Right lobe of liver (tissue), 6 donors: ENCODE measurements around the gene SEMA4B. TPM values are rescaled to one million over a fixed set of nuclear protein-coding genes. Genes with fewer than 3 reads are reported as not detected.

Source experiments
- ATAC-seq, 4 donors: fragments of 200-7000 bp; cut with Tn5 transposase; one replicate each; pipeline ENCODE4 v1.9.1; 2020; ENCODE audit warnings: mild to moderate bottlenecking in 4 of 4, moderate library complexity in 4 of 4
- DNase-seq, 3 donors: peaks; one replicate each; pipeline ENCODE4 v3.0.0-alpha.2; 2020
- H3K27ac ChIP-seq, 3 donors: fragments of 200-600 bp; one replicate each; pipeline ENCODE4 v1.8.0; 2022
- H3K27me3 ChIP-seq, 2 donors: fragments of 200-600 bp; one replicate each; pipeline ENCODE4 v1.8.0; 2022
- H3K36me3 ChIP-seq, 4 donors: fragments of 200-600 bp; sonication (generic) in 1 of 4; one replicate each; pipeline versions ENCODE4 v1.5.1 to v1.8.0; 2017 to 2022; ENCODE audit warnings: control low read depth in 1 of 4
- H3K4me1 ChIP-seq, 4 donors: fragments of 200-600 bp; sonication (generic) in 1 of 4; one replicate each; pipeline versions ENCODE4 v1.5.1 to v1.8.0; 2017 to 2022; ENCODE audit warnings: control low read depth in 1 of 4
- H3K4me3 ChIP-seq, 3 donors: fragments of 200-600 bp; one replicate each; pipeline ENCODE4 v1.8.0; 2022
- H3K9me3 ChIP-seq, 4 donors: fragments of 200-600 bp; sonication (generic) in 1 of 4; one replicate each; pipeline versions ENCODE4 v1.5.1 to v1.8.0; 2017 to 2022; ENCODE audit warnings: control low read depth in 1 of 4
- POLR2A ChIP-seq: fragments of 450-650 bp; IDR thresholded peaks from one replicate; pipeline ENCODE4 v1.6.1; 2017; ENCODE audit warnings: antibody characterized with exemption, mild to moderate bottlenecking
- WGBS: methylation state at CpG from one replicate; pipeline ENCODE4 v1.1.6; 2018; ENCODE audit warnings: low coverage, low lambda C conversion rate; ENCODE audit not compliant: insufficient coverage; ENCODE audit errors: missing lambda C conversion rate; 5-methylcytosine and 5-hydroxymethylcytosine counted together
- intact Hi-C, 2 donors: fragments of 100-400 bp; cut with DNase I; formaldehyde crosslinking; loops; one replicate each; pipeline versions ENCODE4 v1.11.2 to v1.14.1; 2022
- total RNA-seq, 6 experiments: library from RNA; depleted of rRNA in 2 of 6; stranded (reverse); fragments of >200 nt in 2 of 6; fragmentation: NEBNext Ultra II Directional in 3 of 6; extraction: Animal tissue kit (Norgen Biotek cat#: 25700) in 3 of 6; gene quantifications; one replicate each; pipeline versions ENCODE4 v1.1.0 to v1.2.4, GENCODE V29; 2016 to 2023
- TF ChIP-seq, protein P1 (sequence below), 4 donors: fragments of 200-600 bp in 3 of 4; fragments of 450-650 bp in 1 of 4; IDR thresholded peaks; one replicate each; pipeline versions ENCODE4 v1.5.1 to v1.8.0; 2016 to 2022; ENCODE audit warnings: antibody characterized with exemption in 4 of 4, mild to moderate bottlenecking in 2 of 4
- donor health status: DM: no; HTN: yes; CAD: no.
- donor health status: DM: no; HTN: no; CAD: no.
- donor health status: DM: no; HTN: no; CAD: no.
- donor health status: DM: no; HTN: yes; CAD: no.
- donor health status: DM: no; HTN: yes; CAD: no.

Gene SEMA4B
- total RNA-seq, 6 experiments from 2014 or later: 17.1 to 67.7 (median 20.3) TPM

- Histone ChIP-seq H3K36me3 (peaks cover 0 to 9% (median 2%) of the 10 kb centered on the region in 4 donors), H3K4me3 (no peak overlapping the region), H3K27ac (no peak overlapping the region), H3K9me3 (no peaks in the 10 kb centered on the region), H3K4me1 (no peaks in the 10 kb centered on the region), H3K27me3 (no peaks in the 10 kb centered on the region)
- TF ChIP-seq, protein P1, sequence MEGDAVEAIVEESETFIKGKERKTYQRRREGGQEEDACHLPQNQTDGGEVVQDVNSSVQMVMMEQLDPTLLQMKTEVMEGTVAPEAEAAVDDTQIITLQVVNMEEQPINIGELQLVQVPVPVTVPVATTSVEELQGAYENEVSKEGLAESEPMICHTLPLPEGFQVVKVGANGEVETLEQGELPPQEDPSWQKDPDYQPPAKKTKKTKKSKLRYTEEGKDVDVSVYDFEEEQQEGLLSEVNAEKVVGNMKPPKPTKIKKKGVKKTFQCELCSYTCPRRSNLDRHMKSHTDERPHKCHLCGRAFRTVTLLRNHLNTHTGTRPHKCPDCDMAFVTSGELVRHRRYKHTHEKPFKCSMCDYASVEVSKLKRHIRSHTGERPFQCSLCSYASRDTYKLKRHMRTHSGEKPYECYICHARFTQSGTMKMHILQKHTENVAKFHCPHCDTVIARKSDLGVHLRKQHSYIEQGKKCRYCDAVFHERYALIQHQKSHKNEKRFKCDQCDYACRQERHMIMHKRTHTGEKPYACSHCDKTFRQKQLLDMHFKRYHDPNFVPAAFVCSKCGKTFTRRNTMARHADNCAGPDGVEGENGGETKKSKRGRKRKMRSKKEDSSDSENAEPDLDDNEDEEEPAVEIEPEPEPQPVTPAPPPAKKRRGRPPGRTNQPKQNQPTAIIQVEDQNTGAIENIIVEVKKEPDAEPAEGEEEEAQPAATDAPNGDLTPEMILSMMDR (IDR thresholded peaks at IDR 0.05): no peak
- TF ChIP-seq POLR2A: no peak
- DNase-seq (no peak), ATAC-seq (no peak)
- WGBS: 89% methylated on average over 7 of the region's 10 CpGs
- intact Hi-C loops: no loop called here
Measured at GRCh38 chr15:90243943-90244639, 43.0 kb downstream of the SEMA4B start.

- intact Hi-C loops: no loop called here
- DNase-seq: no peak
- ATAC-seq: no peak
- H3K4me3 ChIP-seq: peak overlapping the region in 2 of 3 donors; percentile 55 to 58
- peaks cover 0 to 4% (median 0%) of the 10 kb centered on the region in 4 donors for H3K4me1 ChIP-seq
- 30% methylated on average over 3 of the region's 6 CpGs for WGBS
- TF ChIP-seq, protein P1 (IDR thresholded peaks at IDR 0.05): no peak
- no peak for TF ChIP-seq POLR2A
- H3K36me3 ChIP-seq: no peaks in the 10 kb centered on the region
- H3K27ac ChIP-seq: no peak overlapping the region
- H3K27me3 ChIP-seq: no peaks in the 10 kb centered on the region
- H3K9me3 ChIP-seq: no peaks in the 10 kb centered on the region
Measured at GRCh38 chr15:90248789-90249202, 47.7 kb downstream of the SEMA4B start.

- Histone ChIP-seq H3K27ac (no peak within 1 kb of the TSS), H3K36me3 (no peaks in the 10 kb centered on the region), H3K4me1 (peaks cover 0 to 4% (median 0%) of the 10 kb centered on the region in 4 donors), H3K9me3 (no peaks in the 10 kb centered on the region), H3K4me3 (peak within 1 kb of the TSS; percentile 46 to 58 (median 55)), H3K27me3 (no peaks in the 10 kb centered on the region)
- peak; percentile 44 for TF ChIP-seq POLR2A
- TF ChIP-seq, protein P1 (IDR thresholded peaks at IDR 0.05): no peak
- DNase-seq (peak; percentile 97 to 99 (median 99)), ATAC-seq (peak; percentile 98 to 100 (median 99))
- intact Hi-C loops: no loop called here
- 8% methylated on average over 12 of the region's 44 CpGs for WGBS
Measured at GRCh38 chr15:90249203-90249863, 48.2 kb downstream of the SEMA4B start, which contains the start of gene TTLL13. TSS of gene TTLL13 (plus strand) at chr15:90249556. CDS start at chr15:90250631, 1,075 bp downstream.

DNA sequence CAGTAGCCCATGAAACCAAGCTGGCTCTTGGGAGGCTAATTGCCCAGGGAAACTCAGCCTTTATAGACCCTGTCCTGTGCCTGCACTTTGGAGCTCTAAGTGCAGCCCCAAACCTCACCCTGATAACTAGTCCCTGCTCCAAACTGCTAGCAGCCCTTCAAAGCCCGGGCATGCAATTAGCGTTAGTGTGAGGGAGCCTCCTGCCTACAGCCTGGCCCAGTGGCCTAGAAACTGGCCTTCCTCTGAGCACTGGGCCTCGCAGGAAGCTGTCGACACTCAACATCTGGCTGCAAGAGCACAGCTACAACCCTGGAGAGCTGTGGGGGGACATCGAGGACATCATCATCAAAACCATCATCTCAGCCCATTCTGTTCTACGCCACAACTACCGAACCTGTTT lies 56.6 kb downstream of the SEMA4B start:
- WGBS: 100% methylated on average over 2 of the region's 7 CpGs
- Histone ChIP-seq H3K27me3 (no peaks in the 10 kb centered on the region), H3K9me3 (no peaks in the 10 kb centered on the region), H3K27ac (no peak overlapping the region), H3K4me3 (no peak overlapping the region), H3K4me1 (no peaks in the 10 kb centered on the region), H3K36me3 (no peaks in the 10 kb centered on the region)
- no peak for DNase-seq
- intact Hi-C loops: no loop called here
- ATAC-seq: no peak
- no peak for TF ChIP-seq POLR2A
- TF ChIP-seq, protein P1 (IDR thresholded peaks at IDR 0.05): no peak
